Suprapubic skin (tissue), 3 donors: ENCODE measurements around the gene TMEM175.

Source experiments
- POLR2A ChIP-seq, 2 donors: fragments of 450-650 bp; IDR thresholded peaks; one replicate each; pipeline ENCODE4 v1.6.1; 2017; ENCODE audit warnings: antibody characterized with exemption in 2 of 2, mild to moderate bottlenecking in 2 of 2, moderate library complexity in 2 of 2
- TF ChIP-seq, protein P1 (sequence below), 2 donors: fragments of 200-600 bp in 1 of 2; fragments of 450-650 bp in 1 of 2; sonication (generic) in 1 of 2; IDR thresholded peaks; one replicate each; pipeline ENCODE4 v1.5.1; 2016 to 2019; ENCODE audit warnings: antibody characterized with exemption in 2 of 2, mild to moderate bottlenecking in 1 of 2, moderate library complexity in 1 of 2

DNA sequence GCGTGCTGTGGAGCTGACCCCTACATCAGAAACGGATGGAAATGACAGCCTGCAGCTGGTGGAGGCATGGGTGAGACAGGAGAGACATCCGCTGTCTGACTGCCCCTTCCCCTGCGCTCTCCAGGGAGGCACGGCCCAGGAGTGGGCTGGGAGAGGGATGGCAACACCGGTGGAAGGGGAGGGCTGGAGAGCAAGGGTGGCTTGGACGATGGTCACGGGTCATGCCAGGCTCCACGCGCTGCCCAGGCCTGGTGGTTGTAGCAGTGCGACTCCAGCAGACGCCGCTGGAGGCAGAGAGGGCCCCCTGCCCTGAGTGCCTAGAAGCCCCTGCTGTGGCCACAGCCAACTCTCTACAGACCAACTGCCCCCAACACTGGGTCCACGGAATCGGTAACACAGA lies 48.0 kb upstream of the TMEM175 start:
- TF ChIP-seq, protein P1, sequence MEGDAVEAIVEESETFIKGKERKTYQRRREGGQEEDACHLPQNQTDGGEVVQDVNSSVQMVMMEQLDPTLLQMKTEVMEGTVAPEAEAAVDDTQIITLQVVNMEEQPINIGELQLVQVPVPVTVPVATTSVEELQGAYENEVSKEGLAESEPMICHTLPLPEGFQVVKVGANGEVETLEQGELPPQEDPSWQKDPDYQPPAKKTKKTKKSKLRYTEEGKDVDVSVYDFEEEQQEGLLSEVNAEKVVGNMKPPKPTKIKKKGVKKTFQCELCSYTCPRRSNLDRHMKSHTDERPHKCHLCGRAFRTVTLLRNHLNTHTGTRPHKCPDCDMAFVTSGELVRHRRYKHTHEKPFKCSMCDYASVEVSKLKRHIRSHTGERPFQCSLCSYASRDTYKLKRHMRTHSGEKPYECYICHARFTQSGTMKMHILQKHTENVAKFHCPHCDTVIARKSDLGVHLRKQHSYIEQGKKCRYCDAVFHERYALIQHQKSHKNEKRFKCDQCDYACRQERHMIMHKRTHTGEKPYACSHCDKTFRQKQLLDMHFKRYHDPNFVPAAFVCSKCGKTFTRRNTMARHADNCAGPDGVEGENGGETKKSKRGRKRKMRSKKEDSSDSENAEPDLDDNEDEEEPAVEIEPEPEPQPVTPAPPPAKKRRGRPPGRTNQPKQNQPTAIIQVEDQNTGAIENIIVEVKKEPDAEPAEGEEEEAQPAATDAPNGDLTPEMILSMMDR (IDR thresholded peaks at IDR 0.05): no peak
- no peak for TF ChIP-seq POLR2A (IDR thresholded peaks at IDR 0.05)
